ENCODE measurements around the gene AKIP1.
"Not testable (repeated sequence)": the region's sequence is repeated elsewhere in the genome, so short reads cannot be mapped to it uniquely, and the experiment has no call there.

The AKIP1 gene

GRCh38 chr11:8917157-8917825 is 6.3 kb downstream of the AKIP1 start:
- no peak for DNase-seq

GRCh38 chr11:8922691-8923090 is 11.7 kb downstream of the AKIP1 start:
- no peak for DNase-seq

- DNase-seq: no peak
Measured at GRCh38 chr11:8925711-8926110, 14.7 kb downstream of the AKIP1 start.

GRCh38 chr11:8926236-8926635 is 15.2 kb downstream of the AKIP1 start:
- no peak for DNase-seq

- no peak for DNase-seq
Measured at GRCh38 chr11:8927233-8927632, 16.2 kb downstream of the AKIP1 start.

- DNase-seq: no peak
Measured at GRCh38 chr11:8928205-8928604, 17.2 kb downstream of the AKIP1 start.

GRCh38 chr11:8928981-8929615 is 18.1 kb downstream of the AKIP1 start:
- DNase-seq: peak; percentile 53

GRCh38 chr11:8930456-8931175 is 19.6 kb downstream of the AKIP1 start:
- DNase-seq: peak; percentile 62

- no peak for DNase-seq
Measured at GRCh38 chr11:8932564-8933180, 21.7 kb downstream of the AKIP1 start, which contains the start of gene C11orf16. Gene C11orf16, minus strand, starts transcription at chr11:8932947. Its CDS starts 639 bp downstream, at chr11:8932308.

GRCh38 chr11:8933931-8934330 is 22.9 kb downstream of the AKIP1 start:
- no peak for DNase-seq

- no peak for DNase-seq
Measured at GRCh38 chr11:8934742-8935488, 23.9 kb downstream of the AKIP1 start.

- DNase-seq: not testable (repeated sequence)
Measured at GRCh38 chr11:8935789-8936188, 24.8 kb downstream of the AKIP1 start.

GRCh38 chr11:8937159-8937558 is 26.2 kb downstream of the AKIP1 start:
- no peak for DNase-seq

- DNase-seq: no peak
Measured at GRCh38 chr11:8937659-8938058, 26.7 kb downstream of the AKIP1 start.

- no peak for DNase-seq
Measured at GRCh38 chr11:8941341-8942103, 30.5 kb downstream of the AKIP1 start.

GRCh38 chr11:8942518-8943066 is 31.6 kb downstream of the AKIP1 start, which contains the start of gene ASCL3:
Gene ASCL3, minus strand, starts transcription at chr11:8943016. Its CDS starts 4,855 bp downstream, at chr11:8938161.
- DNase-seq: no peak

GRCh38 chr11:8947230-8947943 is 36.4 kb downstream of the AKIP1 start:
- no peak for DNase-seq

GRCh38 chr11:8948886-8949285 is 37.9 kb downstream of the AKIP1 start:
- peak; percentile 77 for DNase-seq

- no peak for DNase-seq
Measured at GRCh38 chr11:8956860-8957259, 45.9 kb downstream of the AKIP1 start.

- peak; percentile 82 for DNase-seq
Measured at GRCh38 chr11:8959546-8960166, 48.7 kb downstream of the AKIP1 start.

Data from MV-4-11 (cell line).